Measurements from ENCODE around the gene PLCL1. TPM values are rescaled to one million over a fixed set of nuclear protein-coding genes. Genes with fewer than 3 reads are reported as not detected.

The PLCL1 gene
- total RNA-seq, 1 experiment from 2014 or later = not detected

DNA sequence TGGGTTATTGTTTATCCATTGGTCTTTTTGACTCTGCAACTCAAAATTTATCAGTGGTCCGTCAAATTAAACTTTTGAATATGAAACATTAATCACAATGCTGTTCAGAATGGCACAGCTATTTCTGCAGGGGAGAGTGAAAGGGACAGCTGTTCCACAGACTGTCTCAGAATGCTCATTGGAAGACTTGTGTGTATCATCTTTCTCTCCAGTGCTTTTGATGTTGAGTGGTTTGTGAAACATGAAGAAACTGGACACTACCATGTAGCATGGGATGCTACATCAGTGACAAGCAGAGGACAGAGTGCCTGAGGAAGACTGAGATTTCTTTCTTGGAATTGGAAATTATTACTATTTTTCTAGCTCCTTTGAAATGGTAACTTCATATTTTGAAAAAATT, 115.7 kb downstream of the PLCL1 start:
- no peak overlapping the region for H2AFZ ChIP-seq (ENCODE audit: low read length)
- no peaks in the 10 kb centered on the region for H3K9me3 ChIP-seq (ENCODE audit: low read length)
- no peaks in the 10 kb centered on the region for H4K20me1 ChIP-seq (ENCODE audit: insufficient read depth, low read depth, low read length)
- no peak for DNase-seq
- H3K9me2 ChIP-seq (replicated peaks; ENCODE audit: insufficient read depth, low read length) = no peaks in the 10 kb centered on the region
- H3K4me3 ChIP-seq (ENCODE audit: low read length) = no peak overlapping the region
- H3K4me2 ChIP-seq (ENCODE audit: low read depth, low read length, poor library complexity, severe bottlenecking) = no peak overlapping the region
- H3K79me2 ChIP-seq (ENCODE audit: low read length) = no peaks in the 10 kb centered on the region
- H3K9ac ChIP-seq (ENCODE audit: low read length) = no peak overlapping the region
- no peaks in the 10 kb centered on the region for H3K4me1 ChIP-seq (ENCODE audit: low read length)
- H3K36me3 ChIP-seq (ENCODE audit: insufficient read depth, low read length) = no peaks in the 10 kb centered on the region
- H3K27me3 ChIP-seq (ENCODE audit: low read length) = no peaks in the 10 kb centered on the region
- no peak overlapping the region for H3K27ac ChIP-seq (ENCODE audit: low read length)

DNA sequence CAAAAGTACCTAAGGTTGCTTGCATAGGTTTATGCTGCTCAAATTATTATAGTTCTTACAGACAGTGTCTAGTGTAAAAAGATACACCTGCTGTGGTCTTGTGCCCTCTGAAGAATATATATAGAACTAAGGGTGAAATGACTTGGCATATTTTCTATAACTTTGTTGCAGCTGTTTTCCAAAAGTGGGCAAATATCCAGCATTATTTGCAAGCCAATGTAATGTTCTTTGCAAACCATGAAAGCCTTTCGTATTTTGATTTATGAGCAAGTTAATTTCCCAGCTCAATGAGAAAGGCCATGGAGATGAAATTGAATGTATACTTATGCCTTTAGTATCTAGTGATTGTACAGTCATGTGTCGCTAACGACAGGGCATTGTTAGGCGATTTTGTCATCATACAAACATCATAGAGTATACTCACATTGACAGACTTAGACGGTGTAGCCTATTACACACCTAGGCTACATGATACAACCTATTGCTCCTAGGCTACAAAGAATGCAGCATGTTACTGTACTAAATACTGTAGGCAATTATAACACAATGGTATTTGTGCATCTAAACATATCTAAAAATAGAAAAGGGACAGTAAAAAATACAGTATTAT, 116.3 kb downstream of the PLCL1 start:
- no peak overlapping the region for H3K4me3 ChIP-seq (ENCODE audit: low read length)
- no peaks in the 10 kb centered on the region for H3K9me3 ChIP-seq (ENCODE audit: low read length)
- H3K36me3 ChIP-seq (ENCODE audit: insufficient read depth, low read length) = no peaks in the 10 kb centered on the region
- H3K4me2 ChIP-seq (ENCODE audit: low read depth, low read length, poor library complexity, severe bottlenecking) = no peak overlapping the region
- no peak overlapping the region for H3K9ac ChIP-seq (ENCODE audit: low read length)
- H3K27ac ChIP-seq (ENCODE audit: low read length) = no peak overlapping the region
- H3K4me1 ChIP-seq (ENCODE audit: low read length) = no peaks in the 10 kb centered on the region
- no peaks in the 10 kb centered on the region for H3K9me2 ChIP-seq (replicated peaks; ENCODE audit: insufficient read depth, low read length)
- H3K79me2 ChIP-seq (ENCODE audit: low read length) = no peaks in the 10 kb centered on the region
- no peak for DNase-seq
- no peaks in the 10 kb centered on the region for H4K20me1 ChIP-seq (ENCODE audit: insufficient read depth, low read depth, low read length)
- no peaks in the 10 kb centered on the region for H3K27me3 ChIP-seq (ENCODE audit: low read length)
- no peak overlapping the region for H2AFZ ChIP-seq (ENCODE audit: low read length)

DNA sequence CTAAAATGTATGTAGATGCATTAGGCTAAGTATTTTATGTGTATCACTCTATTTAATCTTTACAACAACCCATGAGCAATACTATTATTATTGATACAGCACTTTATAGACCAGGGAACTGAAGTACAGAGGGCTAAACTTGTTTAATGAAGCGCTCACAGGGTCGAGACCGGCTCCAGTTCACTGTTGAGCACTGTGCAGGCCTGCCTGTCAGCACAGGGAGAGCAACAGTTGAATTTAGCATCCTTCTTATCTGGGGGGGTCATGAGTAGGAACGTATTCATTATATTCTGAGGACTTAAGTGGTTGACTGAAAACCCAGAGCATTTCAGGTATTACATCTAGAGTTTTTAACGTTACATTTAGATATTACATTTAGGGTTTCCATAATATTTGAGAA, 120.1 kb downstream of the PLCL1 start:
- no peak overlapping the region for H3K27ac ChIP-seq (ENCODE audit: low read length)
- H3K9ac ChIP-seq (ENCODE audit: low read length) = no peak overlapping the region
- no peak for DNase-seq
- H3K79me2 ChIP-seq (ENCODE audit: low read length) = no peaks in the 10 kb centered on the region
- H3K4me3 ChIP-seq (ENCODE audit: low read length) = no peak overlapping the region
- no peaks in the 10 kb centered on the region for H3K36me3 ChIP-seq (ENCODE audit: insufficient read depth, low read length)
- H3K4me2 ChIP-seq (ENCODE audit: low read depth, low read length, poor library complexity, severe bottlenecking) = no peak overlapping the region
- H4K20me1 ChIP-seq (ENCODE audit: insufficient read depth, low read depth, low read length) = no peaks in the 10 kb centered on the region
- H3K9me2 ChIP-seq (replicated peaks; ENCODE audit: insufficient read depth, low read length) = no peaks in the 10 kb centered on the region
- no peaks in the 10 kb centered on the region for H3K27me3 ChIP-seq (ENCODE audit: low read length)
- H2AFZ ChIP-seq (ENCODE audit: low read length) = no peak overlapping the region
- no peaks in the 10 kb centered on the region for H3K4me1 ChIP-seq (ENCODE audit: low read length)
- H3K9me3 ChIP-seq (ENCODE audit: low read length) = no peaks in the 10 kb centered on the region

DNA sequence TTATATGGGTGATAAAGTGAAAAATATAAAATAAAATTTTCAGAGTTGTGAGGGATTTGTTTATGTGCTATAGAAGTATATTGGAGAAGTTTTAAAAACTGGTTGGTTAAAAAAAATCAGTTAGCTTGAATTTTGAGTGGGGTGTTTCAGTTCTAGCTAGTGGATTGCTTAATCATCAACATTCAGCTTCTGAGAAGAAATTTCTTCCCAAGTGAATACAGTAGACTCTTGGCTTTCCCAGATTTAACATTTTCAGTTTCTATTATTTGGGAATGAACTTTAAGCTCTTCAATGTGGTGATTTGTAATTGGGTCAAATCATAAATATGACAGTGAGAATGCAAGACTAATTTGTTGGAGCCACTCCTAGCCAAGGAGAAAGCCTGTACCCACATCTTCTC, 120.8 kb downstream of the PLCL1 start:
- Histone ChIP-seq H2AFZ (ENCODE audit: low read length) (no peak overlapping the region), H3K9ac (ENCODE audit: low read length) (no peak overlapping the region), H3K4me1 (ENCODE audit: low read length) (no peaks in the 10 kb centered on the region), H3K27me3 (ENCODE audit: low read length) (no peaks in the 10 kb centered on the region), H3K27ac (ENCODE audit: low read length) (no peak overlapping the region), H3K4me3 (ENCODE audit: low read length) (no peak overlapping the region), H3K9me2 (replicated peaks; ENCODE audit: insufficient read depth, low read length) (no peaks in the 10 kb centered on the region), H3K4me2 (ENCODE audit: low read depth, low read length, poor library complexity, severe bottlenecking) (no peak overlapping the region), H4K20me1 (ENCODE audit: insufficient read depth, low read depth, low read length) (no peaks in the 10 kb centered on the region), H3K79me2 (ENCODE audit: low read length) (no peaks in the 10 kb centered on the region), H3K36me3 (ENCODE audit: insufficient read depth, low read length) (no peaks in the 10 kb centered on the region), H3K9me3 (ENCODE audit: low read length) (no peaks in the 10 kb centered on the region)
- no peak for DNase-seq

DNA sequence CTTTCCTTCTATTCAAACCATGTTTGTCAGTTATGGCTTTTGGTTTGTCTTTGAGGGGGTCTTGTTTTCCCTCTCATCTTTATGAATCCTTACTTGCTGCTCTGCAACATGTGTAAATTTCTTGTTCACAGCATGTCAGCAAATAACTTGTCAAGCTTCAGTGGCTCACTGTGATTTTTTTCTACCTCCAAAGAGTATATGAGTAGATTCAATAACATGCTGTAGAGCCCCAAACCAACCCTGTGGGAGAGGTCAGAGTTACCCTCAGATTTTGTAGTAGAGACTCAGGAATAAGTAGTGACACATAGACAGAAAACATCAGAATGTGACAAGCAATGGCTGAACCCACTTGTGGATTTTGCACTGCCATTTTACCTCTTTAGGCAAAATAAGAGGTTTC, 121.6 kb downstream of the PLCL1 start:
- Histone ChIP-seq H3K79me2 (ENCODE audit: low read length) (no peaks in the 10 kb centered on the region), H3K9ac (ENCODE audit: low read length) (no peak overlapping the region), H3K27me3 (ENCODE audit: low read length) (no peaks in the 10 kb centered on the region), H3K27ac (ENCODE audit: low read length) (no peak overlapping the region), H3K9me2 (replicated peaks; ENCODE audit: insufficient read depth, low read length) (no peaks in the 10 kb centered on the region), H3K9me3 (ENCODE audit: low read length) (no peaks in the 10 kb centered on the region), H2AFZ (ENCODE audit: low read length) (no peak overlapping the region), H3K36me3 (ENCODE audit: insufficient read depth, low read length) (no peaks in the 10 kb centered on the region), H3K4me2 (ENCODE audit: low read depth, low read length, poor library complexity, severe bottlenecking) (no peak overlapping the region), H4K20me1 (ENCODE audit: insufficient read depth, low read depth, low read length) (no peaks in the 10 kb centered on the region), H3K4me3 (ENCODE audit: low read length) (no peak overlapping the region), H3K4me1 (ENCODE audit: low read length) (no peaks in the 10 kb centered on the region)
- no peak for DNase-seq

DNA sequence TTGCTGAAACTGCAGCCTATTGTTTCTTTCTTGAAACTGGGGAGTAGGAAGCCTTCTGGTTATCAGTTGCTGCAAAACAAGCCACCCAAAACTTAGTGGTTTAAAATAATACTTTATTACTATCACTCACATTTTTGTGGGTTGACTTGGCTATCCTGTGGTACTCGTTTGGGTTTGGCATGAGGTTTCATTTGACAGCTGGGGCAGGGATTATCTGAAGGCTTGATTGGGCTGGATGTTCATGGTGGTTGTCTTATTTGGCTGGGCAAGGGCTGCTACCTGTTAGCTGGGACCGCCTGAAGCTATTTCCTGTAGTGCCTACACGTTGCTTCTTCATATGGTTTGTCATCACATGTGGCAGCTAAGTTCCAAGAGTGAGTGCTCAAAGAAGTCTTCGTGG, 122.3 kb downstream of the PLCL1 start:
- Histone ChIP-seq H3K9me2 (replicated peaks; ENCODE audit: insufficient read depth, low read length) (no peaks in the 10 kb centered on the region), H3K27ac (ENCODE audit: low read length) (no peak overlapping the region), H3K9me3 (ENCODE audit: low read length) (no peaks in the 10 kb centered on the region), H3K79me2 (ENCODE audit: low read length) (no peaks in the 10 kb centered on the region), H4K20me1 (ENCODE audit: insufficient read depth, low read depth, low read length) (no peaks in the 10 kb centered on the region), H3K36me3 (ENCODE audit: insufficient read depth, low read length) (no peaks in the 10 kb centered on the region), H3K9ac (ENCODE audit: low read length) (no peak overlapping the region), H3K4me3 (ENCODE audit: low read length) (no peak overlapping the region), H3K4me1 (ENCODE audit: low read length) (no peaks in the 10 kb centered on the region), H3K27me3 (ENCODE audit: low read length) (no peaks in the 10 kb centered on the region), H3K4me2 (ENCODE audit: low read depth, low read length, poor library complexity, severe bottlenecking) (no peak overlapping the region), H2AFZ (ENCODE audit: low read length) (no peak overlapping the region)
- DNase-seq = no peak

DNA sequence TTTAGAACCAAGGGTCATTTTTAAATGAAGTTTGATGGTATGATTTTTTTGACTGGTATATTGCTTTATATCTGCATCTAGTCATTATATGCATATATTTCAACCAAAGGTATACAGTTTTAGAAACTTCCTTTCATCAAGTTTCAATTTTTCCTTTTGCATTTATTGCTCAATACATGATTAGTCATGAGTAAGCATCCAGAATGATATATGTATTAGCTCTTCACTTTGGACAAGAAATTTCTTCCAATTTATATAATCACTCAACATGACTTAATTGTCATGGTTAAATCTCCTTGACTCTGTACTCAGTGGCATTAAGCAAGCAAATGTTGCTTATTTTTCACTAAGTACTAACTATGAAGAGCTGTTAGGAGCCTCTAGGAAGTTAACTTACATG, 123.6 kb downstream of the PLCL1 start:
- Histone ChIP-seq H3K36me3 (ENCODE audit: insufficient read depth, low read length) (no peaks in the 10 kb centered on the region), H3K27me3 (ENCODE audit: low read length) (no peaks in the 10 kb centered on the region), H3K4me1 (ENCODE audit: low read length) (no peaks in the 10 kb centered on the region), H3K27ac (ENCODE audit: low read length) (no peak overlapping the region), H3K4me3 (ENCODE audit: low read length) (no peak overlapping the region), H3K4me2 (ENCODE audit: low read depth, low read length, poor library complexity, severe bottlenecking) (no peak overlapping the region), H2AFZ (ENCODE audit: low read length) (no peak overlapping the region), H4K20me1 (ENCODE audit: insufficient read depth, low read depth, low read length) (no peaks in the 10 kb centered on the region), H3K9ac (ENCODE audit: low read length) (no peak overlapping the region), H3K9me2 (replicated peaks; ENCODE audit: insufficient read depth, low read length) (no peaks in the 10 kb centered on the region), H3K79me2 (ENCODE audit: low read length) (no peaks in the 10 kb centered on the region), H3K9me3 (ENCODE audit: low read length) (no peaks in the 10 kb centered on the region)
- DNase-seq = no peak

DNA sequence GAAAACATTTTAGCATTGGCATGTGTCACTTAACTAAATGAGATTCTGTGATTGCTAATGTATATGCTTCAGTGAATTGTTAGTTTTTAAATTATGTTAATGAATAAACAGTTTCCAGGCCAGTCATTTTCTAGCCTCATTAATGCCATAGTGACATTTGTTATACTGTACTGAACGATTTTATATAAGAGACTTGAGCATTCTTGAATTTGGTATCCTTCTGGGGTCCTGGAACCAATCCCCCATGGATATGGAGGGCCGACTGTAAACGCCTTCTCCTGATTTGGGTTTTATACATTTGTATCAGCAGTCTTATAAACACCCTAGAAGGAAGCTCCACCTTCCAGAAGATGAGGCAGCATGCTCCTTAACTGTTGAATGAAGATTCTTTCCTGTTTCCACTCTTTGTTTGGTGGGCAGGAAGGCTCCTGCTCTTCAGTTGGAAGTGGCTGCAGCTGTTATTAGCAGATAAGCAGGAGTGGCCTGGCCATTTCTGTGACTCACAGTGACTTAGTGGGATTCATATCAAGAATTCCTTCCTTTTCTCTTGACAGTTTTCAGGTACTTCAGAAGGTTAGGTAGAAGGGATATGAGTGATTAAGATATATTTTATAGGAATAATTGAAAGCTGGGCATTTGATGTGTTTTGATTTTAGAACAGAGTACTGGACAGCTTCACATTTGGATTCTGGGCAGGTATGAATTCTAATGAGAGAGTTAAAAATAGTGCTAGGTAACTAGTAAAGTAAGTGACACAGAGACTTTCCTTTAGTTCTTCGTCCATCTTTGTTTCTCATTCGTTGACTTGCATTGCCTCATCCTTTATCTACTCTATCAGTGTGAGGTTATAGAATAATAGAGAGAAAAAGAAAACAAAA, 124.9 kb downstream of the PLCL1 start:
- Histone ChIP-seq H3K27ac (ENCODE audit: low read length) (no peak overlapping the region), H3K36me3 (ENCODE audit: insufficient read depth, low read length) (no peaks in the 10 kb centered on the region), H4K20me1 (ENCODE audit: insufficient read depth, low read depth, low read length) (no peaks in the 10 kb centered on the region), H3K4me3 (ENCODE audit: low read length) (no peak overlapping the region), H3K9ac (ENCODE audit: low read length) (no peak overlapping the region), H3K27me3 (ENCODE audit: low read length) (no peaks in the 10 kb centered on the region), H3K9me3 (ENCODE audit: low read length) (no peaks in the 10 kb centered on the region), H2AFZ (ENCODE audit: low read length) (no peak overlapping the region), H3K4me2 (ENCODE audit: low read depth, low read length, poor library complexity, severe bottlenecking) (no peak overlapping the region), H3K79me2 (ENCODE audit: low read length) (no peaks in the 10 kb centered on the region), H3K9me2 (replicated peaks; ENCODE audit: insufficient read depth, low read length) (no peaks in the 10 kb centered on the region), H3K4me1 (ENCODE audit: low read length) (no peaks in the 10 kb centered on the region)
- no peak for DNase-seq
